Adrenal gland (tissue), 12 donors: Measurements from ENCODE around the gene CBX7. TPM values are rescaled to one million over a fixed set of nuclear protein-coding genes. Genes with fewer than 3 reads are reported as not detected.

Experiments used
- DNase-seq, 7 donors: peaks; one replicate each; pipeline ENCODE4 v3.0.0-alpha.2; 2019 to 2020
- H3K27ac ChIP-seq, 5 donors: fragments of 200-600 bp; sonication (generic) in 4 of 5; 1 replicate in 3 of 5; 2 replicates in 2 of 5; pipeline versions ENCODE4 v1.5.1 to v1.8.0; 2016 to 2020; ENCODE audit warnings: mild to moderate bottlenecking in 1 of 5
- H3K27me3 ChIP-seq: fragments of 200-600 bp; 2 replicates; pipeline ENCODE4 v1.8.0; 2021
- H3K36me3 ChIP-seq, 2 donors: fragments of 200-600 bp; replicated peaks in 1 of 2; 1 replicate in 1 of 2; 2 replicates in 1 of 2; pipeline versions ENCODE4 v1.5.1 to v1.8.0; 2018 to 2022
- H3K4me1 ChIP-seq, 2 donors: fragments of 200-600 bp; replicated peaks in 1 of 2; 1 replicate in 1 of 2; 2 replicates in 1 of 2; pipeline versions ENCODE4 v1.5.1 to v1.8.0; 2018 to 2021
- H3K4me3 ChIP-seq, 4 donors: fragments of 200-600 bp; sonication (generic) in 3 of 4; one replicate each; pipeline ENCODE4 v1.5.1; 2016 to 2018
- H3K9me3 ChIP-seq, 3 donors: fragments of 200-600 bp; sonication (generic) in 1 of 3; replicated peaks in 1 of 3; 1 replicate in 2 of 3; 2 replicates in 1 of 3; pipeline versions ENCODE4 v1.5.1 to v1.8.0; 2016 to 2021
- POLR2A ChIP-seq, 2 donors: fragments of 450-650 bp; IDR thresholded peaks; one replicate each; pipeline ENCODE4 v1.6.1; 2017; ENCODE audit warnings: antibody characterized with exemption in 2 of 2, mild to moderate bottlenecking in 2 of 2, moderate library complexity in 1 of 2
- WGBS, 4 donors: extraction: QIAGEN DNeasy Blood & Tissue Kit in 2 of 4; methylation state at CpG; one replicate each; pipeline versions ENCODE4 v1.1.5 to v1.1.7; 2013 to 2017; 5-methylcytosine and 5-hydroxymethylcytosine counted together
- intact Hi-C, 2 donors: fragments of 100-400 bp; cut with DNase I; formaldehyde crosslinking; loops; one replicate each; pipeline versions ENCODE4 v1.14.1 to v1.15.0; 2022 to 2023
- polyA plus RNA-seq, 3 donors: library from polyadenylated mRNA; stranded (reverse); fragments of 200-250 nt in 2 of 3; fragments of 350-450 nt in 1 of 3; fragmentation: Illumina TruSeq in 1 of 3; extraction: RNeasy Lipid Tissue Mini Kit (QIAGEN cat#74804) in 1 of 3; gene quantifications; one replicate each; pipeline ENCODE4 v1.2.3, GENCODE V29; 2013 to 2014
- total RNA-seq, 9 donors: library from RNA; depleted of rRNA in 4 of 9; stranded (reverse); fragments of >200 nt in 4 of 9; fragments of 120-200 nt in 1 of 9; fragmentation: NEBNext Ultra II Directional in 1 of 9; extraction: Animal tissue kit (Norgen Biotek cat#: 25700) in 1 of 9; gene quantifications; one replicate each; pipeline versions ENCODE4 v1.1.0 to v1.2.4, GENCODE V29; 2013 to 2023
- TF ChIP-seq, protein P1 (sequence below), 6 experiments: fragments of 450-650 bp in 4 of 6; fragments of 200-600 bp in 2 of 6; sonication (generic) in 1 of 6; IDR thresholded peaks; 1 replicate in 5 of 6; 2 replicates in 1 of 6; pipeline versions ENCODE4 v1.5.1 to v1.8.0; 2016 to 2021; ENCODE audit warnings: antibody characterized with exemption in 6 of 6, mild to moderate bottlenecking in 2 of 6, moderate library complexity in 1 of 6
- donor health status: healthy with polysubstance abuse.
- donor health status: Bipolar disorder and iron deficiency.
- donor health status: DM: yes; HTN: yes; CAD: no.
- donor health status: DM: no; HTN: no; CAD: no.
- donor health status: DM: no; HTN: no; CAD: no.
- donor health status: DM: yes; HTN: yes; CAD: no.

Gene CBX7
- total and polyA plus RNA-seq, 12 donors, result 2.7 to 89.2 (median 51.5) TPM

GRCh38 chr22:39153220-39153717 lies 789 bp upstream of the CBX7 start:
- H3K4me3 ChIP-seq, result peak overlapping the region in 3 of 4 donors; percentile 5 to 97 (median 21)
- DNase-seq, result peak in 4 of 7 donors; percentile 34 to 43 (median 40)
- H3K27me3 ChIP-seq, result no peaks in the 10 kb centered on the region
- H3K4me1 ChIP-seq, result peaks cover 8 to 28% of the 10 kb centered on the region in 2 donors
- peak overlapping the region in 4 of 5 donors; percentile 68 to 88 (median 77) for H3K27ac ChIP-seq
- no peaks in the 10 kb centered on the region for H3K36me3 ChIP-seq
- no peaks in the 10 kb centered on the region for H3K9me3 ChIP-seq
- WGBS, 4 donors, result 4 to 11% (median 8%) methylated on average over 18 to 43 of the region's 43 CpGs
- intact Hi-C loops, result no loop called here
- TF ChIP-seq POLR2A (IDR thresholded peaks at IDR 0.05), result no peak
- TF ChIP-seq, protein P1, sequence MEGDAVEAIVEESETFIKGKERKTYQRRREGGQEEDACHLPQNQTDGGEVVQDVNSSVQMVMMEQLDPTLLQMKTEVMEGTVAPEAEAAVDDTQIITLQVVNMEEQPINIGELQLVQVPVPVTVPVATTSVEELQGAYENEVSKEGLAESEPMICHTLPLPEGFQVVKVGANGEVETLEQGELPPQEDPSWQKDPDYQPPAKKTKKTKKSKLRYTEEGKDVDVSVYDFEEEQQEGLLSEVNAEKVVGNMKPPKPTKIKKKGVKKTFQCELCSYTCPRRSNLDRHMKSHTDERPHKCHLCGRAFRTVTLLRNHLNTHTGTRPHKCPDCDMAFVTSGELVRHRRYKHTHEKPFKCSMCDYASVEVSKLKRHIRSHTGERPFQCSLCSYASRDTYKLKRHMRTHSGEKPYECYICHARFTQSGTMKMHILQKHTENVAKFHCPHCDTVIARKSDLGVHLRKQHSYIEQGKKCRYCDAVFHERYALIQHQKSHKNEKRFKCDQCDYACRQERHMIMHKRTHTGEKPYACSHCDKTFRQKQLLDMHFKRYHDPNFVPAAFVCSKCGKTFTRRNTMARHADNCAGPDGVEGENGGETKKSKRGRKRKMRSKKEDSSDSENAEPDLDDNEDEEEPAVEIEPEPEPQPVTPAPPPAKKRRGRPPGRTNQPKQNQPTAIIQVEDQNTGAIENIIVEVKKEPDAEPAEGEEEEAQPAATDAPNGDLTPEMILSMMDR (IDR thresholded peaks at IDR 0.05), result no peak

DNA sequence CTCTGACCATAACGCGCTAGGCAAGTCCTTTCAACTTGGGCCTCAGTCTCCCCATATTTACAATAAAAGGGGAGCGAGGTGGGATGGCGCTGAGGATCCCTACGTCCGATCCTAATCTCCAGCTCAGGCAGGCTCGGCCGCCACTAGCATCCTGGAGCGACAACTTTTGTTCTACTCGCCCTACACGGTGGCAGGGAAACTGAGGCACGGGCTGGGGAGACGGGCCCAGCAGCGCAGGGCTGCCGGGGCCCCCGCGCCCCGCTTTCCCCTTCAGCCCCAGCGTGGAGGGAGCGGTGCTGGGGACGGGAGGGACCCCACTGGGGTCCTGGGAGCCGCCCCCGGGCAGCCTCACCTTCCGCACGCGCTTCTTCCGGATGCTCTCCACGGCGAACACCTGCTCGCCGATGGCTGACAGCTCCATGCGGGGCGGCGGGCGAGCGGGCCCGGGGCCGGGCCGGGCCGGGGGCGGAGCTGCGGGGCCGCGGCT lies 413 bp downstream of the CBX7 start:
- Histone ChIP-seq H3K4me1 (peaks cover 8 to 28% of the 10 kb centered on the region in 2 donors), H3K9me3 (no peaks in the 10 kb centered on the region), H3K36me3 (no peaks in the 10 kb centered on the region), H3K4me3 (peak overlapping the region in 3 of 4 donors; percentile 35 to 97 (median 78)), H3K27me3 (no peaks in the 10 kb centered on the region), H3K27ac (peak overlapping the region; percentile 13 to 93 (median 72))
- intact Hi-C loops, result no loop called here
- TF ChIP-seq POLR2A (IDR thresholded peaks at IDR 0.05), result no peak
- WGBS, 4 donors, result 5 to 20% (median 10%) methylated on average over 10 to 44 of the region's 44 CpGs
- peak in 1 of 7 donors; percentile 39 for DNase-seq

GRCh38 chr22:39151329-39151975 lies 1.0 kb downstream of the CBX7 start:
- peak overlapping the region; percentile 33 to 93 (median 72) for H3K27ac ChIP-seq
- DNase-seq, result peak in 2 of 7 donors; percentile 18 to 38
- H3K9me3 ChIP-seq, result no peaks in the 10 kb centered on the region
- TF ChIP-seq POLR2A (IDR thresholded peaks at IDR 0.05), result peak in 1 of 2 donors; percentile 2
- TF ChIP-seq, protein P1 (IDR thresholded peaks at IDR 0.05), result no peak
- peak overlapping the region in 2 of 4 donors; percentile 35 to 97 for H3K4me3 ChIP-seq
- intact Hi-C loops, result no loop called here
- no peaks in the 10 kb centered on the region for H3K36me3 ChIP-seq
- WGBS, 4 donors, result 34 to 45% (median 41%) methylated on average over 15 to 16 of the region's 16 CpGs
- H3K4me1 ChIP-seq, result peaks cover 9 to 31% of the 10 kb centered on the region in 2 donors
- no peaks in the 10 kb centered on the region for H3K27me3 ChIP-seq

DNA sequence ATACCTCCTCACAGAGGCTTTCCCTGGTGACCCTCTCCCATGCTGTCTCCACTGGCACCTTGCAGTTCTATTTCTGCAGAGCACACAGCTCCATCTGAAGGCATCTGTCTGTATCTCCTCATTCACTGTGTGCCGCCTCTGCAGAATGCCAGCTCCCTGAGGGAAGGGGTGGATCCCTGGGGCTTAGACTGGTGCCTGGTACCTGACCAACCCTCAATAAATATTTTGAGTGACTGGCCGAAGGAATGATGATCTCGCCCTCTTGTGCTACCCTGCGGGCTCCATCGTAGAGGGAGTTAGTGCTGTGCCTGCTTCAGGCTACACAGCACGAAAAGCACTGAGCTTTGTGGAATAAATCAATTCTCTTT lies 1.6 kb downstream of the CBX7 start:
- Histone ChIP-seq H3K27me3 (no peaks in the 10 kb centered on the region), H3K4me1 (peaks cover 15 to 38% of the 10 kb centered on the region in 2 donors), H3K27ac (peak overlapping the region in 4 of 5 donors; percentile 33 to 93 (median 78)), H3K36me3 (no peaks in the 10 kb centered on the region), H3K4me3 (peak overlapping the region in 1 of 4 donors; percentile 97), H3K9me3 (no peaks in the 10 kb centered on the region)
- WGBS, 4 donors, result 30 to 64% (median 38%) methylated on average over 6 of the region's 6 CpGs
- intact Hi-C loops, result no loop called here
- peak in 2 of 7 donors; percentile 26 to 43 for DNase-seq
- TF ChIP-seq, protein P1 (IDR thresholded peaks at IDR 0.05), result no peak
- TF ChIP-seq POLR2A (IDR thresholded peaks at IDR 0.05), result no peak
